Smooth muscle cell of the pulmonary artery (primary cell): ENCODE data around the gene SPINK2. TPM values are rescaled to one million over a fixed set of nuclear protein-coding genes. Genes with fewer than 3 reads are reported as not detected.

Source experiments
- total RNA-seq: library from RNA; depleted of rRNA; stranded (reverse); fragments of >200 nt; gene quantifications from 2 replicates; pipeline ENCODE4 v1.2.3, GENCODE V29; 2014

The SPINK2 gene
- total RNA-seq, result not detected in 2 replicates

GRCh38 chr4:56821381-56822243 is at the start of gene SPINK2:
Gene SPINK2 (minus strand): TSS chr4:56821701. CDS start chr4:56821662, 39 bp downstream.

Other genes with a start within 250 kb of the SPINK2 start
- 0.26 and 0.50 TPM in 2 replicates for gene HOPX, start 140.4 kb downstream of the SPINK2 start, total RNA-seq
- 33.0 and 37.1 TPM in 2 replicates for gene REST, start 86.2 kb upstream of the SPINK2 start, total RNA-seq
- 17.5 and 17.8 TPM in 2 replicates for gene NOA1, start 155.9 kb upstream of the SPINK2 start, total RNA-seq
- 94.8 and 107 TPM in 2 replicates for gene POLR2B, start 157.2 kb upstream of the SPINK2 start, total RNA-seq